ENCODE measurements around the gene MN1.

MN1 gene

GRCh38 chr22:27800250-27801201 is 1.0 kb downstream of the MN1 start:
- no peak for DNase-seq (ENCODE audit: low read depth in 2 of 2)

- no peak for DNase-seq (ENCODE audit: low read depth in 2 of 2)
Measured at GRCh38 chr22:27799827-27800249, 1.7 kb downstream of the MN1 start.

GRCh38 chr22:27799015-27799826 is 2.3 kb downstream of the MN1 start:
- no peak for DNase-seq (ENCODE audit: low read depth in 2 of 2)

DNA sequence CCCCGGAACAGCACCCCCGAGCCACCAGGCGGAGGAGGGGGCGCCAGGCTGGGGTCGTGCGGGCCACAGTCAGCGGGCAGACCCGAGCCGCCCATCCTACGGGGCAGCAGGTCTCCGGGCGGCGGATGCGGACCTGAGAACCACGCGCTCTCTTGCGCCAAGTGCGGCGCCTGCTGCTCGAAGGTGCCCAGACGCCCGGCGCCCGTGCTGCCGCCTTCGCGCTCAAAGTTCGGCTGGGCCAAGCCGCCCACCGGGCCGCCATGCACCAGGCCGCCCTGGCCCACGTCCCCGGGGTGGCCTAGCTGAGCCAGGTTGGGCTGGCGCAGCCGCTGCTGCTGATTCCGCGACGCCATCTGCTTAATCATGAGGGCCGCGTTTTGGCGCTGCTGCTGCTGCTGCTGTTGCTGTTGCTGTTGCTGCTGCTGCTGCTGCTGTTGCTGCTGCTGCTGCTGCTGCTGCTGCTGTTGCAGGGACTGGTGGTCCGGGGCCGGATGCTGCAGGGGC is 3.0 kb downstream of the MN1 start:
- DNase-seq (ENCODE audit: low read depth in 2 of 2), result no peak

- no peak for DNase-seq (ENCODE audit: low read depth in 2 of 2)
Measured at GRCh38 chr22:27797520-27798391, 3.8 kb downstream of the MN1 start.

DNA sequence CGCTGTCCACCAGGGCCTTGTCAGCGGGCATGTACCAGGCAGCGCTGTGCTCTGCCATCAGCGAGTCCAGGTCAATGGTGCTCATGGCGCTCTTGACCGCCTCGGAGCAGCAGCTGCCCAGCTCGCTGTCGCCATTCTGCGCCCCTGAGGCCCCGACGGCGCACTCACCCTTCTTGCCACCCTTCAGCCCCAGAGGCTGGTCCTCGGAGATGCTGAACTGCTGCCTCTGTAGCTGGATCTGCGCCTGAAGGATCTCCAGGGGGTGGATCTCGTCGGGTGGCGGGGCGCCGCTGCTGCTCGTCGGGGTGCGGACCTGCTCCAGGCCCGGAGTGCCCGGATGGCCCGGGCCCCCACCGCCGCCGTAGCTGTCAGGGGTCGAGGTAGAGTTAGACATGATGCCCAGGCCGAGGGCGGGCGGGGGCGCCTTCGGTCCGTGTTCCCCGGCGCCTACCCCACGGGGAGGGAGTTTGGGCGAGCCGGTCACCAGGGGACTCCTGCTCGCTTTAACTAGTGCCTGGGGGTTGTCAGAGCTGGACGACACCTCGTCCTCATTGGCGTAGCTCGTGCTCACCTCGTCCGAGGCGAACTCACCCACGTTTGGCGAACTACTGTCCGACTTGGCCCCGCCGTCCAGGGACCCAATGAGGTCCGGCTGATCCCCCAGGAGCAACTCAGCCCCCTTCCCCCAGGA is 4.6 kb downstream of the MN1 start:
- DNase-seq (ENCODE audit: low read depth in 2 of 2), result no peak

- no peak for DNase-seq (ENCODE audit: low read depth in 2 of 2)
Measured at GRCh38 chr22:27795696-27796517, 5.6 kb downstream of the MN1 start.

DNA sequence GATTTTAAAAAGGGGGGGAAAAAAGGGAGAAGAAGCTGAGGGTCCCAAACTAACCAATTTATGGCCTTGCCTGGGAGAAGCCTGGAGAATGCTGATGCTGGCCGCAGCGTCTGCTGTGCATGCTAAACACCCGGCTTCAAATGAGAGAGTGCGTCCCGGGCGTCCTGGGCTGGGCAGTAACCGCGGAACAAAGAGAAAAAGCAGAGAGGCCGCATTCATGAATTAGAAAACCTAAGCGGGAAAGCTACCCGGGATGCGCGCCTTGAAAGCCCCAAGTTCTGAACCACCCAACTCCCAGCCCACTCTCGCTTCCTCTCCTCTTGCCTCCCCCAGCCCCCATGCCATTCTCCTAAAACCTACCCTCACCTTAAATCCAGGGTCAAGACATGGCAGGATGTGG is 6.5 kb downstream of the MN1 start:
- no peak for DNase-seq (ENCODE audit: low read depth in 2 of 2)

DNA sequence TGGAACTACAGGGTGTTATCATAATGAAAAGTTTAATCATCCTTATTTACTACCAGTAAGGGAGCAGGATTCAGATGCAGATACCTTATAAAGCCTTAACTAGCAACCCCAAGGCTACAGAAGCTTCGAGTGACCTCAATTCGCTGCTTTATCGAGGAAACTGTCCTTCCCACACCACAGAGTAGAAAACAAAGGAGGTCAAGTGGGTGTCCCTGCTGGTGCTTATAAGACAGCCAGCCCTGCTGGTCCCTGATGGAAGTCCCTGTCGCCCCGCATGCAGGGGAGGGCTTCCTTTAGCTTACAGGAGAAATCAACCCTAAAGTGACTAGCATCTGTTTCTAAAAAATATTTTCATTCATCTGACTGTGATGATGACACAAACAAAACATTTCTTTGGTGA is 7.3 kb downstream of the MN1 start:
- DNase-seq (ENCODE audit: low read depth in 2 of 2), result no peak

GRCh38 chr22:27793576-27793975 is 8.0 kb downstream of the MN1 start:
- DNase-seq (ENCODE audit: low read depth in 2 of 2), result no peak

DNA sequence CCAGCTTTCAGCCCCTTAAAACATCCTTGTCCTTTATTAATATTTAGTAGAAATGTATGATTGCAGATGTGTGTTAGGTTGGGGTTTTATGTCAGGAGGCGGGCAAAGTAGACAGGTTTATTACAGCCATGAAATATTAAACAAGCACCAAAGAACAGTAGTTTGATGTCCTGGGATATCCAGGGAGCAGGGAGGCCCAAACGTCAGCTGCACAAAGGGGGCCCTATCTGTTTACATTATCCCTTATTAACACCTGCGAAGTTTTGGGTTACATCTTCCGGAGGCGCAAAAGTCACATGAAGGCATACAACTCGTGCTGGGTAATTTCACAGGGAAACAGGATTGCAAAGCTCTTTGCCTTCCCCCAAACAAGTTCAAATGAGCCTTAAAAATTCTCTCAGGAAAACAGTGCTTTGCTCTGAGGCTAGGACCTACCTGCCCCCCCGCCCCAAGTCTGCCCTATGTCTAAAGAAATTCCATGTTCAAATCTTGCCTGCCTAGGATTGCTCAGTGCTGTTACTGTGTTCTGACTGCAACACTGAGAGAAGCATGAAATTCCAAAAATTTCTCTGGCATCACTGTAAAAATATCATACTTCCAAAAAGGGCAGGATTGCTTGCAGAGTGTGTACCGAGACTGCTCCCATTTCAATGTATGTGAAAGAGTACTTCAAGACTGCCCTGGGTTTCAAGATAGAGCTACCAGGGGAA is 8.9 kb downstream of the MN1 start:
- no peak for DNase-seq (ENCODE audit: low read depth in 2 of 2)

DNA sequence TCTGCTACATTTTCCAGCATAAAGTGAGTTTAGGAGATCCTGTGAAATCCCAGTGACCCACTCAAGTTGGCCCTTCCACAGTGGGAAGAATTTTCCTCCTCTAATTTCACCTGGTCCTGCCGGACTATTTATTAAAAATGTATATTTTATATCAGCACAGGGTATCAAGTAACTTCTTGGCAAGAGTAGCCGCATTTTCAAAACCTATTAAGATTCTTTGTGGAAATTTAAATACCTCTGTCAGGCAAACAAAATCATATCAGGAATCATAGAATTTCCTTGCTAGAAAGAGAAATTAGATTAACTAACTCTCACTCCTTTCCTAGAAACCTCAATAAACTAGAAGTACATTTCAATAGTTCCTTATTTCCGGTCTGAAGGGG is 9.7 kb downstream of the MN1 start:
- no peak for DNase-seq (ENCODE audit: low read depth in 2 of 2)

DNA sequence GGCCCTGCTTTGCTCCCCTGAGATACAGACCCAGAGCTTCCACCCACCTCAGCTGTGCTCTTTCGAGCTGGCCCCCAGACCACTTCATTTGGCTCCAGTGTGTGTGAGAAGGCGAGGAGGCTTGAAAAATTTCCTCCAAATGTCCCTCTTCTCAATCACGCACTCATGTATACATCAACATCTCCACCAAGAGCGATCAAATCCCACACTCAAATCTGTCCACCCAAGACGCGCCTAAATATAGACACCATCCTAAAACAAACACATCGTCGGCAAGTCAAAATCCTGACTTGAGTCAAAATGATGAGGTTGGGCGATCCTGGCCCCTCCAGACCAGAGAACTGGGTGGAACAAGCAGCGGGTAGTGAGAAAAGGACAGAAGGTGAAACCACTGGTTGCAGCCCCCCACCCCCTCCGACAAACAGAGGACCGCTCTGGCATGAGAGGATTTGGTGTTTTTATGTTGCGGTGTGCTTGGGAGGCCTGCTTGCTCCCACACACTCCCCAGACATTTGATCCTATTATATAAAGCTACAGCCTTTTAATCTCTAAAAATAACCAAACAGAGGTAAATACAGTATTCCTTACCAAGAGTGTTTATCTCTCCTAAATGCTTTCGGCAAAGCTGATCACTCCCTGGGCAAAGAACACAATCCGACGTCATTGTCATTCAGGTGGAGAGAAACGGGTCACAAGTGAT is 10.2 kb downstream of the MN1 start:
- no peak for DNase-seq (ENCODE audit: low read depth in 2 of 2)

DNA sequence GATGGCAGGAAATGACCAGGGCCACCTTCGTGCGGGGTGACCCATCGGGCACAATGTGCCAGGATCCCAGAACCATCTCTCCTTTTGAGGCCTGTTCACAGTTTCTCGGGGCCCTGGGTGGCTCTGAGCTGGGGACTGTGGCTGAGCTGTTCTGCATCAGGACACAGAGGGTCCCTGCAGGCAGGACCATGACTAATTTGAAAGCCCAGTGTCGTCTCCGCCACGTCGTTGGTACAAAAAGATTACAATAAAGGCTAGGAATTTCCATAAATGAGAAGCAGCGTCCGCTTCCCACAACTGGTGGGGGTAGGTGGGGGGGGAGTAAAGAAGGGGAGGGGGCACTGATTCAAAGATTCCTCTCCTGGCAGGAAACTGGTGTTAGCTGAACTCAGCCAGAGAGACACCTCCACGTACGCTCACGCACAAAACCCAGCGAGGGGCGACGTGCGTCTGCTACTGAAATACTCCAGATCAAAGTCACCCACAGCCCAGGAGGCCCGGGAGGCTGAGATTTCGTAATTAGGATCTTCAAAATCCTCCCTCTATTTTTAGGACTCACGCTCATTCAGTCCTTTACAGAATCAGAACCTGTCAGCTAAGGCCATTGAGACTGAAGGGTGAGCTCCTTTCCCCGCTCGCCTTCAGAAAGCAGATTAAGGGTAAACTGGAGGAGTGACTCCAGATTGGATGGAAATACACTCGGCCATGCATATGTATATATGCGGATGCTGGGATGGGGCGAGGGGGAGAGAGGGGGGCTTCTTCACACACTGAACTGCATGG is 11.0 kb downstream of the MN1 start:
- no peak for DNase-seq (ENCODE audit: low read depth in 2 of 2)

DNA sequence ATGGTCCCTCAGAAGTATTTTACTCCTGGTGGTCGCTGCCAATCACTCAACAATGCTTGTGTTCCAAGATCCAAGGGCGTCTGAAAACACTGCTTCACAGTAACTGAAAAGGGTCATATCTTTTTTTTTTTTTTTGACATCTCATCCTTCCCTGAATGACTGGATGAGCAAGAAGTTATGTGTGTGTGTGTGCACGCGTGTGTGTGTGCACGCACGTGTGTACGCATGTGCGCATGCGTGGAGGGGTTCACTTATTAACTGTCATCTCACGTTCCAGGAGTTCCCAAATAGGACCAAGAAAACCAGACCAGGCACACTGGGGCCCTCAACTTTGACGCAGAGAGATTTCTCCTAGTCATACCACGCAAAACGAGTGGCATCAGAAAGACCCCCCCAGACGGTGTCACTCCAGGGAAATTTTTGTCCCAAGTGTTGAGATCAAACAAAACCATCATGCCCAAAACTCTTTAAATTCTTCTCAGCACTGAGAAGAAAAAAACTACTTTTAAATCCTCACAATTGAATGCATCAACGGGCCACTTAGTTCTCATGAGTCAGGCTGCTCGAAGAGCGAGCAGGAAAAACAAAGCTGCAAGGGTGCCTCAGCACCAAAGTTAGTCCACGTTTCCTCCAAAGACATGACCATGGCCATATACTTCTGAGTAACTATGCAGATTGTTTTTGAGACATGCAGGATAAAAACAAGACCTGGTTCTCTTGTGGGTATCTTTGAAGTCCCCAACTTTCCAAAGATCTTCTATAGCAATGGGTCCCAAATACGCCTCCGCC is 12.9 kb downstream of the MN1 start:
- DNase-seq (ENCODE audit: low read depth in 2 of 2), result no peak

GRCh38 chr22:27786965-27787364 is 14.6 kb downstream of the MN1 start:
- no peak for DNase-seq (ENCODE audit: low read depth in 2 of 2)

DNA sequence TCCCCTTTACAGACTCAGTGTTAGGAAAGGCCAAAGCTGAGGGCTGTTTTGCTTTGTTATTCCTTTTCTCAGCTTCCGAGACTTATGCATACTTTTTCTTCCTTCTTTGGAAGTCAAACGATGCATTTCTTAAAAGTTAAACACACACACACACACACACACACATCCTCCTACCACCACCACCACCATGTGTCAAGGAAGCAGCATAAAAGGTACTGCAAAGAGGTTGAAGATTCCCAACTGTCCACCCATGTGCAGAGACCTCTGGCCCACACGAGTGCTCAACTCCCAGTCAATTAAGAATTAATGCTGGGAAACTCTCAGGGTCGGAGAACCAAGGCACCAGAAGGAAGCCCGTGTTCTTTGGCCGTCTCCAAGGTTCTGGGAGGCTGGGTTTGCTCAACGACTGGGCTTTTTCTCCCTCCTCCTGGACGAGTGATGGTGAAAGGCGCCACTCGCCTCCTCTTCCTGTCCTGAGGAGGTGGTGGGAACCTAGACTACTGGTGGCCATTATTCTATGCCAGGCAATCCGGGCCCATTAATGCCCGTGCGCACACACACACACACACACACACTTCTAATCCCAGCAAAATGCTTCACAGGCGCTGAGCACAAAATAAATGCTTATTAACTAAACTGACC is 15.1 kb downstream of the MN1 start:
- DNase-seq (ENCODE audit: low read depth in 2 of 2), result no peak
